ENCODE results near the gene ERCC5.

DNA sequence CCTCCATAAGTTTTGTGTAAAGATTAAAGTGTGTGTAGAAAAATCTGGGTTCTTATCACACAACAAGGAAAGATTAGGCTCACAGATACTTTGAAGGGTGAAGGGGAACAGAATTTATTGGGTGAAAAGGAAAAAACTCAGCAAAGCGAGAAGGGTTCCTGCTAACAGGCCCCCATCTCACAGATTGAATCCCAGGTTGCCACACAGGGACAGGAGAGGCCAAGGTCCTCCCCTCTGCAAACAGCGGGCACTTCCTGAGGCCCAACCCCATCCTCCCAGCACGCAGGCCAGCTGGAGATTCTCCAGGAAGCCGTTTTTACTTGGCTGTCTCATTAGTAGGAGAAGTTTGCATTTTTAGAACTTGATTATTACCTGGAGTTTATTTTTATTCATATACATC, 15.2 kb upstream of the ERCC5 start:
- TF ChIP-seq, protein P1, sequence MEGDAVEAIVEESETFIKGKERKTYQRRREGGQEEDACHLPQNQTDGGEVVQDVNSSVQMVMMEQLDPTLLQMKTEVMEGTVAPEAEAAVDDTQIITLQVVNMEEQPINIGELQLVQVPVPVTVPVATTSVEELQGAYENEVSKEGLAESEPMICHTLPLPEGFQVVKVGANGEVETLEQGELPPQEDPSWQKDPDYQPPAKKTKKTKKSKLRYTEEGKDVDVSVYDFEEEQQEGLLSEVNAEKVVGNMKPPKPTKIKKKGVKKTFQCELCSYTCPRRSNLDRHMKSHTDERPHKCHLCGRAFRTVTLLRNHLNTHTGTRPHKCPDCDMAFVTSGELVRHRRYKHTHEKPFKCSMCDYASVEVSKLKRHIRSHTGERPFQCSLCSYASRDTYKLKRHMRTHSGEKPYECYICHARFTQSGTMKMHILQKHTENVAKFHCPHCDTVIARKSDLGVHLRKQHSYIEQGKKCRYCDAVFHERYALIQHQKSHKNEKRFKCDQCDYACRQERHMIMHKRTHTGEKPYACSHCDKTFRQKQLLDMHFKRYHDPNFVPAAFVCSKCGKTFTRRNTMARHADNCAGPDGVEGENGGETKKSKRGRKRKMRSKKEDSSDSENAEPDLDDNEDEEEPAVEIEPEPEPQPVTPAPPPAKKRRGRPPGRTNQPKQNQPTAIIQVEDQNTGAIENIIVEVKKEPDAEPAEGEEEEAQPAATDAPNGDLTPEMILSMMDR (IDR thresholded peaks at IDR 0.05; ENCODE audit: insufficient read depth, low read length) = no peak
- TF ChIP-seq POLR2AphosphoS5 (IDR thresholded peaks at IDR 0.05; ENCODE audit: low read depth) = no peak
- TF ChIP-seq, protein P2, sequence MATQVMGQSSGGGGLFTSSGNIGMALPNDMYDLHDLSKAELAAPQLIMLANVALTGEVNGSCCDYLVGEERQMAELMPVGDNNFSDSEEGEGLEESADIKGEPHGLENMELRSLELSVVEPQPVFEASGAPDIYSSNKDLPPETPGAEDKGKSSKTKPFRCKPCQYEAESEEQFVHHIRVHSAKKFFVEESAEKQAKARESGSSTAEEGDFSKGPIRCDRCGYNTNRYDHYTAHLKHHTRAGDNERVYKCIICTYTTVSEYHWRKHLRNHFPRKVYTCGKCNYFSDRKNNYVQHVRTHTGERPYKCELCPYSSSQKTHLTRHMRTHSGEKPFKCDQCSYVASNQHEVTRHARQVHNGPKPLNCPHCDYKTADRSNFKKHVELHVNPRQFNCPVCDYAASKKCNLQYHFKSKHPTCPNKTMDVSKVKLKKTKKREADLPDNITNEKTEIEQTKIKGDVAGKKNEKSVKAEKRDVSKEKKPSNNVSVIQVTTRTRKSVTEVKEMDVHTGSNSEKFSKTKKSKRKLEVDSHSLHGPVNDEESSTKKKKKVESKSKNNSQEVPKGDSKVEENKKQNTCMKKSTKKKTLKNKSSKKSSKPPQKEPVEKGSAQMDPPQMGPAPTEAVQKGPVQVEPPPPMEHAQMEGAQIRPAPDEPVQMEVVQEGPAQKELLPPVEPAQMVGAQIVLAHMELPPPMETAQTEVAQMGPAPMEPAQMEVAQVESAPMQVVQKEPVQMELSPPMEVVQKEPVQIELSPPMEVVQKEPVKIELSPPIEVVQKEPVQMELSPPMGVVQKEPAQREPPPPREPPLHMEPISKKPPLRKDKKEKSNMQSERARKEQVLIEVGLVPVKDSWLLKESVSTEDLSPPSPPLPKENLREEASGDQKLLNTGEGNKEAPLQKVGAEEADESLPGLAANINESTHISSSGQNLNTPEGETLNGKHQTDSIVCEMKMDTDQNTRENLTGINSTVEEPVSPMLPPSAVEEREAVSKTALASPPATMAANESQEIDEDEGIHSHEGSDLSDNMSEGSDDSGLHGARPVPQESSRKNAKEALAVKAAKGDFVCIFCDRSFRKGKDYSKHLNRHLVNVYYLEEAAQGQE (IDR thresholded peaks at IDR 0.05; ENCODE audit: insufficient replicate concordance, low read depth) = no peak
